ENCODE data around the gene TSPAN9.

TSPAN9 gene

GRCh38 chr12:3224530-3224903, 147.3 kb downstream of the TSPAN9 start:
- peaks cover 0 to 3% (median 0%) of the 10 kb centered on the region in 11 experiments; a peak in 1 of 22 replicates for H3K36me3 ChIP-seq
- peak overlapping the region; percentile 72 to 100 (median 94) for H3K4me2 ChIP-seq
- no peak for TF ChIP-seq Cebpa-rat (IDR thresholded peaks at IDR 0.05)
- peaks cover 0 to 11% (median 7%) of the 10 kb centered on the region in 11 experiments; a peak in 14 of 22 replicates for H3K9me3 ChIP-seq (replicated peaks in 1 of 11)
- no peaks in the 10 kb centered on the region for H4K20me1 ChIP-seq
- peak overlapping the region; percentile 48 to 88 (median 78); a peak in 21 of 22 replicates for H3K9ac ChIP-seq
- H3K27ac ChIP-seq = peak overlapping the region; percentile 26 to 98 (median 90); a peak in 21 of 22 replicates
- H3K4me1 ChIP-seq = peaks cover 49 to 100% (median 100%) of the 10 kb centered on the region in 10 experiments
- peaks cover 0 to 24% (median 0%) of the 10 kb centered on the region in 11 experiments; a peak in 3 of 22 replicates for H3K27me3 ChIP-seq
- peak overlapping the region in 7 of 10 experiments; percentile 1 to 45 (median 22); a peak in 8 of 20 replicates for H3K4me3 ChIP-seq

- H3K36me3 ChIP-seq = peaks cover 0 to 3% (median 0%) of the 10 kb centered on the region in 11 experiments; a peak in 1 of 22 replicates
- peak in 7 of 11 experiments; percentile 27 to 80 (median 47); a peak in 10 of 22 replicates for TF ChIP-seq Cebpa-rat (IDR thresholded peaks at IDR 0.05)
- peak overlapping the region; percentile 48 to 88 (median 78); a peak in 21 of 22 replicates for H3K9ac ChIP-seq
- peak overlapping the region in 7 of 10 experiments; percentile 1 to 45 (median 25); a peak in 10 of 20 replicates for H3K4me3 ChIP-seq
- peaks cover 0 to 30% (median 0%) of the 10 kb centered on the region in 11 experiments; a peak in 3 of 22 replicates for H3K27me3 ChIP-seq
- H4K20me1 ChIP-seq = no peaks in the 10 kb centered on the region
- H3K4me1 ChIP-seq = peaks cover 52 to 100% (median 100%) of the 10 kb centered on the region in 10 experiments
- H3K27ac ChIP-seq = peak overlapping the region; percentile 26 to 98 (median 90); a peak in 21 of 22 replicates
- H3K9me3 ChIP-seq (replicated peaks in 1 of 11) = peaks cover 0 to 11% (median 7%) of the 10 kb centered on the region in 11 experiments; a peak in 14 of 22 replicates
- peak overlapping the region; percentile 72 to 100 (median 94) for H3K4me2 ChIP-seq
Measured at GRCh38 chr12:3225154-3225795, 148.1 kb downstream of the TSPAN9 start.

- H3K9ac ChIP-seq = peak overlapping the region; percentile 5 to 88 (median 78); a peak in 20 of 22 replicates
- H3K27ac ChIP-seq = peak overlapping the region in 10 of 11 experiments; percentile 43 to 98 (median 90); a peak in 19 of 22 replicates
- peak overlapping the region in 5 of 10 experiments; percentile 1 to 34 (median 23); a peak in 8 of 20 replicates for H3K4me3 ChIP-seq
Measured at GRCh38 chr12:3225796-3226180, 148.6 kb downstream of the TSPAN9 start.

GRCh38 chr12:3226264-3226663, 149.1 kb downstream of the TSPAN9 start:
- Histone ChIP-seq H3K4me2 (peak overlapping the region; percentile 72 to 100 (median 94)), H3K9ac (peak overlapping the region in 10 of 11 experiments; percentile 5 to 88 (median 78); a peak in 19 of 22 replicates), H3K4me3 (no peak overlapping the region), H4K20me1 (no peaks in the 10 kb centered on the region), H3K9me3 (replicated peaks in 1 of 11) (peaks cover 0 to 11% (median 7%) of the 10 kb centered on the region in 11 experiments; a peak in 14 of 22 replicates), H3K4me1 (peaks cover 48 to 100% (median 100%) of the 10 kb centered on the region in 10 experiments), H3K27me3 (peaks cover 0 to 23% (median 0%) of the 10 kb centered on the region in 11 experiments; a peak in 3 of 22 replicates), H3K27ac (peak overlapping the region in 10 of 11 experiments; percentile 43 to 98 (median 90); a peak in 19 of 22 replicates), H3K36me3 (peaks cover 0 to 3% (median 0%) of the 10 kb centered on the region in 11 experiments; a peak in 1 of 22 replicates)
- no peak for TF ChIP-seq Cebpa-rat (IDR thresholded peaks at IDR 0.05)

More at GRCh38 chr12:3225796-3226180, 148.6 kb downstream of the TSPAN9 start:
- peaks cover 0 to 3% (median 0%) of the 10 kb centered on the region in 11 experiments; a peak in 1 of 22 replicates for H3K36me3 ChIP-seq
- peak overlapping the region; percentile 72 to 100 (median 94) for H3K4me2 ChIP-seq
- peaks cover 0 to 11% (median 7%) of the 10 kb centered on the region in 11 experiments; a peak in 14 of 22 replicates for H3K9me3 ChIP-seq (replicated peaks in 1 of 11)
- peaks cover 0 to 25% (median 0%) of the 10 kb centered on the region in 11 experiments; a peak in 3 of 22 replicates for H3K27me3 ChIP-seq
- peaks cover 52 to 100% (median 100%) of the 10 kb centered on the region in 10 experiments for H3K4me1 ChIP-seq
- TF ChIP-seq Cebpa-rat (IDR thresholded peaks at IDR 0.05) = 0 out of 22 replicates have a peak, but pooled peaks of 1 of the 11 experiments have one; percentile 4
- no peaks in the 10 kb centered on the region for H4K20me1 ChIP-seq

GRCh38 chr12:3227076-3227975, 150.1 kb downstream of the TSPAN9 start:
- Histone ChIP-seq H3K36me3 (peaks cover 0 to 3% (median 0%) of the 10 kb centered on the region in 11 experiments; a peak in 1 of 22 replicates), H3K4me3 (peak overlapping the region in 1 of 10 experiments; percentile 37; a peak in 1 of 20 replicates), H3K4me2 (peak overlapping the region; percentile 25 to 92 (median 83); a peak in 21 of 22 replicates), H3K4me1 (peaks cover 48 to 100% (median 100%) of the 10 kb centered on the region in 10 experiments), H3K27me3 (peaks cover 0 to 23% (median 0%) of the 10 kb centered on the region in 11 experiments; a peak in 3 of 22 replicates), H4K20me1 (no peaks in the 10 kb centered on the region), H3K9me3 (replicated peaks in 1 of 11) (peaks cover 0 to 11% (median 7%) of the 10 kb centered on the region in 11 experiments; a peak in 14 of 22 replicates), H3K27ac (peak overlapping the region in 10 of 11 experiments; percentile 1 to 98 (median 90); a peak in 19 of 22 replicates), H3K9ac (peak overlapping the region in 8 of 11 experiments; percentile 32 to 86 (median 66); a peak in 16 of 22 replicates)
- no peak for TF ChIP-seq Cebpa-rat (IDR thresholded peaks at IDR 0.05)

GRCh38 chr12:3228552-3228951, 151.4 kb downstream of the TSPAN9 start:
- H3K27ac ChIP-seq = peak overlapping the region in 8 of 11 experiments; percentile 71 to 98 (median 92); a peak in 15 of 22 replicates
- no peaks in the 10 kb centered on the region for H4K20me1 ChIP-seq
- H3K27me3 ChIP-seq = peaks cover 0 to 22% (median 0%) of the 10 kb centered on the region in 11 experiments; a peak in 3 of 22 replicates
- H3K36me3 ChIP-seq = peaks cover 0 to 3% (median 0%) of the 10 kb centered on the region in 11 experiments; a peak in 1 of 22 replicates
- TF ChIP-seq Cebpa-rat (IDR thresholded peaks at IDR 0.05) = no peak
- peak overlapping the region in 6 of 11 experiments; percentile 35 to 86 (median 76); a peak in 7 of 22 replicates for H3K9ac ChIP-seq
- H3K4me2 ChIP-seq = peak overlapping the region in 10 of 11 experiments; percentile 25 to 92 (median 84); a peak in 18 of 22 replicates
- peaks cover 0 to 11% (median 7%) of the 10 kb centered on the region in 11 experiments; a peak in 14 of 22 replicates for H3K9me3 ChIP-seq (replicated peaks in 1 of 11)
- no peak overlapping the region for H3K4me3 ChIP-seq
- H3K4me1 ChIP-seq = peaks cover 48 to 100% (median 94%) of the 10 kb centered on the region in 10 experiments

GRCh38 chr12:3229577-3229976, 152.4 kb downstream of the TSPAN9 start:
- H3K4me2 ChIP-seq = peak overlapping the region; percentile 26 to 92 (median 83); a peak in 20 of 22 replicates
- H3K27me3 ChIP-seq = peaks cover 0 to 12% (median 0%) of the 10 kb centered on the region in 11 experiments; a peak in 3 of 22 replicates
- peaks cover 0 to 3% (median 0%) of the 10 kb centered on the region in 11 experiments; a peak in 1 of 22 replicates for H3K36me3 ChIP-seq
- peaks cover 0 to 11% (median 7%) of the 10 kb centered on the region in 11 experiments; a peak in 14 of 22 replicates for H3K9me3 ChIP-seq (replicated peaks in 1 of 11)
- H3K4me1 ChIP-seq = peaks cover 41 to 100% (median 88%) of the 10 kb centered on the region in 10 experiments
- peak overlapping the region in 8 of 11 experiments; percentile 34 to 98 (median 92); a peak in 16 of 22 replicates for H3K27ac ChIP-seq
- H3K4me3 ChIP-seq = peak overlapping the region in 2 of 10 experiments; percentile 1 to 2; a peak in 1 of 20 replicates
- TF ChIP-seq Cebpa-rat (IDR thresholded peaks at IDR 0.05) = no peak
- H4K20me1 ChIP-seq = no peaks in the 10 kb centered on the region
- peak overlapping the region in 7 of 11 experiments; percentile 7 to 86 (median 74); a peak in 10 of 22 replicates for H3K9ac ChIP-seq
